ENCODE results near the gene HLA-DOA. TPM values are rescaled to one million over a fixed set of nuclear protein-coding genes. Genes with fewer than 3 reads are reported as not detected.

The HLA-DOA gene
- total RNA-seq, 1 experiment from 2014 or later, result not detected

- Histone ChIP-seq H3K36me3 (ENCODE audit: low read depth, low read length) (no peaks in the 10 kb centered on the region), H3K79me2 (ENCODE audit: low read length) (no peaks in the 10 kb centered on the region), H3K4me2 (ENCODE audit: low read length) (no peak overlapping the region), H3K9me3 (ENCODE audit: low read length) (no peaks in the 10 kb centered on the region), H3K27ac (ENCODE audit: low read length) (no peak overlapping the region), H2AFZ (ENCODE audit: low read length) (no peak overlapping the region), H3K9me2 (replicated peaks; ENCODE audit: low read length) (no peaks in the 10 kb centered on the region), H3K4me1 (ENCODE audit: insufficient read depth, low read length) (no peaks in the 10 kb centered on the region), H4K20me1 (ENCODE audit: low read length) (no peaks in the 10 kb centered on the region), H3K27me3 (ENCODE audit: low read length) (peaks cover 84% of the 10 kb centered on the region), H3K4me3 (ENCODE audit: low read length) (no peak overlapping the region), H3K9ac (ENCODE audit: low read length) (no peak overlapping the region), H3F3A (ENCODE audit: low read length, unreplicated experiment) (no peaks in the 10 kb centered on the region)
- DNase-seq (no peak), ATAC-seq (no peak)
- ChIA-PET CTCF (interaction anchor here (0.7 kb wide), 1 partner anchor 394 kb away, joined by 3 read pairs; no protein-coding TSS in a partner anchor), POLR2A (ENCODE audit: unreplicated experiment) (no interaction called here)
- BruUV-seq (replicated peaks), result no TSS peak
- intact Hi-C loops (cut with micrococcal nuclease), result loop anchor here (2.0 kb wide), 1 partner anchor 77 kb away; no protein-coding TSS in a partner anchor
- TF ChIP-seq CTCF (conservative IDR thresholded peaks at IDR 0.05; ENCODE audit: low read depth, low read length) (no peak), EZH2 (IDR thresholded peaks at IDR 0.05; ENCODE audit: low read length, unreplicated experiment) (no peak), EZH2phosphoT487 (IDR thresholded peaks at IDR 0.05; ENCODE audit: borderline replicate concordance, low read length) (no peak)
Measured at GRCh38 chr6:33015798-33016197, 6.4 kb upstream of the HLA-DOA start.

- intact Hi-C loops (cut with micrococcal nuclease), result loop anchor here (1.0 to 2.0 kb wide), 3 partner anchors 78 to 233 kb away; no protein-coding TSS in a partner anchor
- POLR2A ChIA-PET (ENCODE audit: unreplicated experiment), result interaction anchor here (0.6 kb wide), 1 partner anchor 1922 kb away, joined by 3 read pairs; no protein-coding TSS in a partner anchor
- no peak overlapping the region for H3K4me3 ChIP-seq (ENCODE audit: low read length)
- no peak overlapping the region for H3K27ac ChIP-seq (ENCODE audit: low read length)
- TF ChIP-seq CTCF (conservative IDR thresholded peaks at IDR 0.05; ENCODE audit: low read depth, low read length) (peak; percentile 82), EZH2phosphoT487 (IDR thresholded peaks at IDR 0.05; ENCODE audit: borderline replicate concordance, low read length) (no peak)
- no TSS peak for BruUV-seq (replicated peaks)
- H3K9ac ChIP-seq (ENCODE audit: low read length), result no peak overlapping the region
- no peak overlapping the region for H2AFZ ChIP-seq (ENCODE audit: low read length)
- H3K9me3 ChIP-seq (ENCODE audit: low read length), result no peaks in the 10 kb centered on the region
- H4K20me1 ChIP-seq (ENCODE audit: low read length), result no peaks in the 10 kb centered on the region
- CTCF ChIA-PET, result interaction anchor here (0.7 kb wide), 1 partner anchor 395 kb away, joined by 3 read pairs; no protein-coding TSS in a partner anchor
- H3F3A ChIP-seq (ENCODE audit: low read length, unreplicated experiment), result no peaks in the 10 kb centered on the region
- H3K36me3 ChIP-seq (ENCODE audit: low read depth, low read length), result no peaks in the 10 kb centered on the region
- ATAC-seq (peak; percentile 74), DNase-seq (peak; percentile 83)
- no peaks in the 10 kb centered on the region for H3K9me2 ChIP-seq (replicated peaks; ENCODE audit: low read length)
- H3K4me2 ChIP-seq (ENCODE audit: low read length), result no peak overlapping the region
- H3K79me2 ChIP-seq (ENCODE audit: low read length), result no peaks in the 10 kb centered on the region
- peaks cover 83% of the 10 kb centered on the region for H3K27me3 ChIP-seq (ENCODE audit: low read length)
- H3K4me1 ChIP-seq (ENCODE audit: insufficient read depth, low read length), result no peaks in the 10 kb centered on the region
Measured at GRCh38 chr6:33014841-33015634, 5.6 kb upstream of the HLA-DOA start.

GRCh38 chr6:33013608-33014007 is 4.2 kb upstream of the HLA-DOA start:
- DNase-seq, result no peak
- Histone ChIP-seq H3K9me3 (ENCODE audit: low read length) (no peaks in the 10 kb centered on the region), H4K20me1 (ENCODE audit: low read length) (no peaks in the 10 kb centered on the region), H3K36me3 (ENCODE audit: low read depth, low read length) (no peaks in the 10 kb centered on the region), H3K9me2 (replicated peaks; ENCODE audit: low read length) (no peaks in the 10 kb centered on the region), H2AFZ (ENCODE audit: low read length) (no peak overlapping the region), H3K27ac (ENCODE audit: low read length) (no peak overlapping the region), H3K9ac (ENCODE audit: low read length) (no peak overlapping the region), H3K27me3 (ENCODE audit: low read length) (peaks cover 81% of the 10 kb centered on the region), H3K4me2 (ENCODE audit: low read length) (no peak overlapping the region), H3K79me2 (ENCODE audit: low read length) (no peaks in the 10 kb centered on the region), H3K4me1 (ENCODE audit: insufficient read depth, low read length) (no peaks in the 10 kb centered on the region), H3F3A (ENCODE audit: low read length, unreplicated experiment) (no peaks in the 10 kb centered on the region), H3K4me3 (ENCODE audit: low read length) (no peak overlapping the region)
- ATAC-seq, result no peak
- ChIA-PET CTCF (no interaction called here), POLR2A (ENCODE audit: unreplicated experiment) (no interaction called here)
- intact Hi-C loops (cut with micrococcal nuclease), result loop anchor here (1.0 to 2.0 kb wide), 3 partner anchors 79 to 235 kb away; no protein-coding TSS in a partner anchor
- BruUV-seq (replicated peaks), result no TSS peak
- TF ChIP-seq CTCF (conservative IDR thresholded peaks at IDR 0.05; ENCODE audit: low read depth, low read length) (no peak), EZH2 (IDR thresholded peaks at IDR 0.05; ENCODE audit: low read length, unreplicated experiment) (no peak), EZH2phosphoT487 (IDR thresholded peaks at IDR 0.05; ENCODE audit: borderline replicate concordance, low read length) (no peak)

Measured in PC-3 (cell line).